PC-3 (cell line): Measurements from ENCODE around the gene HARS1. TPM values are rescaled to one million over a fixed set of nuclear protein-coding genes. Genes with fewer than 3 reads are reported as not detected.

Experiments used
- ATAC-seq: fragments of 200-7000 bp; cut with Tn5 transposase; 2 replicates; pipeline ENCODE4 v1.9.1; 2020; ENCODE audit warnings: mild to moderate bottlenecking, moderate library complexity
- BruUV-seq: library from RNA; stranded (reverse); fragments of 400-500 nt; replicated peaks from 2 replicates; lab custom pipeline; 2021; lab: Mats Ljungman, UMichigan
- CTCF ChIA-PET: fragments of 300-600 bp; sonication (Branson Sonifier 250); formaldehyde crosslinking; loops from one replicate; lab custom pipeline; 2022; ENCODE audit warnings: antibody characterized with exemption; lab: Charles Lee
- POLR2A ChIA-PET: fragments of 300-600 bp; sonication (Branson Sonifier 250); formaldehyde crosslinking; loops from one replicate; lab custom pipeline; 2022; ENCODE audit warnings: antibody characterized with exemption; ENCODE audit not compliant: unreplicated experiment; lab: Charles Lee
- DNase-seq: peaks from one replicate; pipeline ENCODE4 v3.0.0-alpha.2; 2015
- H2AFZ ChIP-seq: fragments of 300-600 bp; sonication (generic); 2 replicates; pipeline ENCODE4 v1.6.0; 2016; ENCODE audit warnings: antibody characterized with exemption, low read length
- H3F3A ChIP-seq: fragments of 300-600 bp; sonication (generic); one replicate; pipeline ENCODE4 v1.6.0; 2017; ENCODE audit warnings: antibody characterized with exemption, low read length, control low read depth, mild to moderate bottlenecking; ENCODE audit not compliant: unreplicated experiment
- H3K27ac ChIP-seq: fragments of 300-600 bp; sonication (generic); 2 replicates; pipeline ENCODE4 v1.5.1; 2016; ENCODE audit warnings: mild to moderate bottlenecking, low read length
- H3K27me3 ChIP-seq: fragments of 300-600 bp; sonication (generic); 2 replicates; pipeline ENCODE4 v1.6.1; 2016; ENCODE audit warnings: low read length, mixed read lengths
- H3K36me3 ChIP-seq: fragments of 300-600 bp; sonication (generic); 2 replicates; pipeline ENCODE4 v1.6.1; 2016; ENCODE audit warnings: low read depth, mixed run types, low read length, mixed read lengths
- H3K4me1 ChIP-seq: fragments of 300-600 bp; sonication (generic); 2 replicates; pipeline ENCODE4 v1.5.1; 2016; ENCODE audit warnings: low read length; ENCODE audit not compliant: insufficient read depth
- H3K4me2 ChIP-seq: fragments of 300-600 bp; sonication (generic); 2 replicates; pipeline ENCODE4 v1.6.0; 2016; ENCODE audit warnings: low read length
- H3K4me3 ChIP-seq: fragments of 300-600 bp; sonication (generic); 2 replicates; pipeline ENCODE4 v1.5.1; 2016; ENCODE audit warnings: mild to moderate bottlenecking, low read length, mixed read lengths
- H3K79me2 ChIP-seq: fragments of 300-600 bp; sonication (generic); 2 replicates; pipeline ENCODE4 v1.6.1; 2017; ENCODE audit warnings: low read length, mixed read lengths
- H3K9ac ChIP-seq: fragments of 300-600 bp; sonication (generic); 2 replicates; pipeline ENCODE4 v1.6.0; 2016; ENCODE audit warnings: mild to moderate bottlenecking, low read length
- H3K9me2 ChIP-seq: fragments of 300-600 bp; sonication (generic); replicated peaks from 2 replicates; pipeline ENCODE4 v1.6.1; 2016; ENCODE audit warnings: mixed run types, low read length, mixed read lengths
- H3K9me3 ChIP-seq: fragments of 300-600 bp; sonication (generic); 2 replicates; pipeline ENCODE4 v1.6.1; 2016; ENCODE audit warnings: low read length, mixed read lengths
- H4K20me1 ChIP-seq: fragments of 300-600 bp; sonication (generic); 2 replicates; pipeline ENCODE4 v1.6.1; 2016; ENCODE audit warnings: low read length, mixed read lengths
- CTCF ChIP-seq: fragments of 300-600 bp; sonication (generic); conservative IDR thresholded peaks from 2 replicates; pipeline ENCODE4 v1.5.1; 2017; ENCODE audit warnings: antibody characterized with exemption, low read depth, mild to moderate bottlenecking, low read length
- EZH2 ChIP-seq: fragments of 300-600 bp; sonication (generic); IDR thresholded peaks from one replicate; pipeline ENCODE4 v1.6.1; 2017; ENCODE audit warnings: antibody characterized with exemption, mild to moderate bottlenecking, low read length; ENCODE audit not compliant: unreplicated experiment
- EZH2phosphoT487 ChIP-seq: fragments of 300-600 bp; sonication (generic); IDR thresholded peaks from 2 replicates; pipeline ENCODE4 v1.6.1; 2018; ENCODE audit warnings: mild to moderate bottlenecking, antibody characterized with exemption, low read length, borderline replicate concordance
- intact Hi-C: fragments of 100-400 bp; cut with micrococcal nuclease; formaldehyde crosslinking; loops from 2 replicates; pipeline ENCODE4 v1.9.0; 2023
- total RNA-seq: library from RNA; depleted of rRNA; stranded (reverse); fragments of >200 nt; gene quantifications from 2 replicates; pipeline ENCODE4 v1.2.3, GENCODE V29; 2014

Gene HARS1
- total RNA-seq, 1 experiment from 2014 or later = 87.1 TPM

GRCh38 chr5:140677947-140678346, 13.2 kb downstream of the HARS1 start:
- no peak overlapping the region for H3K27ac ChIP-seq
- H3K4me3 ChIP-seq = no peak overlapping the region
- no peaks in the 10 kb centered on the region for H3F3A ChIP-seq
- CTCF ChIA-PET = no interaction called here
- no peaks in the 10 kb centered on the region for H3K27me3 ChIP-seq
- no peak overlapping the region for H3K4me2 ChIP-seq
- no peaks in the 10 kb centered on the region for H4K20me1 ChIP-seq
- TF ChIP-seq EZH2phosphoT487 = no peak
- TF ChIP-seq CTCF = no peak
- TF ChIP-seq EZH2 = no peak
- POLR2A ChIA-PET = no interaction called here
- H3K9me3 ChIP-seq = no peaks in the 10 kb centered on the region
- peaks cover 5% of the 10 kb centered on the region; the same call in 1 of the 2 replicates for H3K36me3 ChIP-seq
- H3K4me1 ChIP-seq = no peaks in the 10 kb centered on the region
- no peaks in the 10 kb centered on the region for H3K79me2 ChIP-seq
- no TSS peak for BruUV-seq
- no peak for ATAC-seq
- H3K9me2 ChIP-seq = no peaks in the 10 kb centered on the region
- intact Hi-C loops = no loop called here
- H3K9ac ChIP-seq = no peak overlapping the region
- no peak overlapping the region for H2AFZ ChIP-seq
- no peak for DNase-seq

- no peak overlapping the region for H3K27ac ChIP-seq
- no peak overlapping the region for H3K4me2 ChIP-seq
- ATAC-seq (no peak; the same call in 1 of the 2 replicates), DNase-seq (no peak)
- CTCF ChIA-PET = no interaction called here
- no peaks in the 10 kb centered on the region for H3F3A ChIP-seq
- peaks cover 4% of the 10 kb centered on the region; the same call in 1 of the 2 replicates for H3K36me3 ChIP-seq
- no peaks in the 10 kb centered on the region for H3K4me1 ChIP-seq
- no peaks in the 10 kb centered on the region for H3K27me3 ChIP-seq
- no peaks in the 10 kb centered on the region for H3K9me3 ChIP-seq
- H3K9ac ChIP-seq = no peak overlapping the region
- H3K79me2 ChIP-seq = no peaks in the 10 kb centered on the region
- intact Hi-C loops = no loop called here
- no peaks in the 10 kb centered on the region for H3K9me2 ChIP-seq
- H2AFZ ChIP-seq = no peak overlapping the region
- no TSS peak for BruUV-seq
- no peak overlapping the region for H3K4me3 ChIP-seq
- POLR2A ChIA-PET = interaction anchor here (0.6 kb wide), 1 partner anchor 1855 kb away, joined by 4 read pairs; no protein-coding TSS in a partner anchor
- TF ChIP-seq CTCF (no peak), EZH2phosphoT487 (no peak), EZH2 (no peak)
- H4K20me1 ChIP-seq = no peaks in the 10 kb centered on the region
Measured at GRCh38 chr5:140674629-140675028, 16.5 kb downstream of the HARS1 start.

GRCh38 chr5:140674211-140674610, 17.0 kb downstream of the HARS1 start:
- ChIA-PET CTCF (no interaction called here), POLR2A (no interaction called here)
- TSS peak; percentile 54 for BruUV-seq
- Histone ChIP-seq H3K9ac (no peak overlapping the region), H3K27me3 (no peaks in the 10 kb centered on the region), H3K36me3 (peaks cover 8% of the 10 kb centered on the region), H3K9me3 (no peaks in the 10 kb centered on the region), H3K4me1 (no peaks in the 10 kb centered on the region), H3K9me2 (no peaks in the 10 kb centered on the region), H3F3A (no peaks in the 10 kb centered on the region), H3K4me3 (no peak overlapping the region), H4K20me1 (no peaks in the 10 kb centered on the region), H3K79me2 (no peaks in the 10 kb centered on the region), H3K4me2 (no peak overlapping the region), H2AFZ (no peak overlapping the region), H3K27ac (no peak overlapping the region)
- ATAC-seq = peak; percentile 32
- no peak for DNase-seq
- intact Hi-C loops = no loop called here
- TF ChIP-seq EZH2 (no peak), CTCF (no peak)
